Endothelial cell (in vitro differentiated cells): ENCODE results near the gene SIRT4. TPM values are rescaled to one million over a fixed set of nuclear protein-coding genes. Genes with fewer than 3 reads are reported as not detected.

ENCODE experiments used
- DNase-seq: peaks from one replicate; pipeline ENCODE4 v3.0.0; 2021; ENCODE audit warnings: low spot score
- H3K27ac Mint-ChIP-seq: one replicate; pipeline ENCODE4 v1.8.0; 2021; ENCODE audit warnings: mixed read lengths, inconsistent platforms; ENCODE audit not compliant: unreplicated experiment
- H3K27me3 Mint-ChIP-seq: one replicate; pipeline ENCODE4 v1.8.0; 2021; ENCODE audit warnings: mild to moderate bottlenecking, moderate library complexity, mixed read lengths, inconsistent platforms; ENCODE audit not compliant: unreplicated experiment
- H3K36me3 Mint-ChIP-seq: one replicate; pipeline ENCODE4 v1.8.0; 2021; ENCODE audit warnings: mild to moderate bottlenecking, low read depth, mixed read lengths, inconsistent platforms; ENCODE audit not compliant: unreplicated experiment
- H3K4me1 Mint-ChIP-seq: one replicate; pipeline ENCODE4 v1.8.0; 2021; ENCODE audit warnings: mild to moderate bottlenecking, mixed read lengths, inconsistent platforms; ENCODE audit not compliant: unreplicated experiment
- H3K4me3 Mint-ChIP-seq: one replicate; pipeline ENCODE4 v1.8.0; 2021; ENCODE audit warnings: mild to moderate bottlenecking, mixed read lengths, inconsistent platforms; ENCODE audit not compliant: unreplicated experiment
- H3K9me3 Mint-ChIP-seq: one replicate; pipeline ENCODE4 v1.8.0; 2021; ENCODE audit warnings: mixed read lengths, inconsistent platforms; ENCODE audit not compliant: unreplicated experiment
- total RNA-seq: library from RNA; stranded (reverse); fragmentation: NEBNext Ultra II Directional; extraction: Animal tissue kit (Norgen Biotek cat#: 25700); gene quantifications from one replicate; pipeline ENCODE4 v1.2.1, GENCODE V29; 2021; ENCODE audit not compliant: unreplicated experiment
- TF ChIP-seq, protein P1 (sequence below): fragments of 200-600 bp; sonication (generic); IDR thresholded peaks from one replicate; pipeline ENCODE4 v1.5.0; 2021; ENCODE audit warnings: antibody characterized with exemption; ENCODE audit not compliant: unreplicated experiment

SIRT4 gene
- total RNA-seq, 1 donor from 2014 or later: 1.8 TPM

DNA sequence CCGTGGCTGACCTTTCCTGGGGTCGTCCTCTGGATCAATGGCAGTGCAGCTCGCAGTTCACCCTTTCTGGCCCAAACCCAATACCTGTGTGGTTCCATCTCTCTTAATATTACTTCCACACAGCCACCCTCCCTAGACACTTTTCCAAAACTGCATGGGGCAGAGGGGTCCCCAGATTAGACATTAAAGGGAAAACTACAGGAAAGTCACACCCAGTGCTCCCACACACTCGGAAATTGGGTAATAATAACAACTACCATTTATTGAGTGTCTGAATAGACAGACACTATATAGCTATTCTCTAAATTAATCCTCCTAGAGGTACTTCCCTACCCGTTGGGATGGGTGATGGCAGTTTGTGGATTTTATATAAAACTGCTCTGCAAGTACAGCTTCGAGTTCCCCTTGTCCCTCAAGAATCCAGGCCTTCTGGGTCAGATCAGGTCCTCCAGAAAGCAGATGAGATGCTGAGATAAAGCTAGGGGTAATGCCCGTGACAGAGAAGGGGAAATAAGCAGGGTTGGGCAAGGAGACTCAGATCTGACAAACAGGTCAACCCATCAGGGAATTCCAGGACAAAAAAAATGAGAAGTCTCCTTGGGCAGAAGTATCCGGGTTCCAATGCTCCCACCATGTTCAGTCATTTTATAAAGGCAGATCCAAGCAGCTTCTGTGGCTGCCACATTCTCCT, 35.8 kb upstream of the SIRT4 start:
- Mint-ChIP-seq H3K27me3 (peaks cover 9% of the 10 kb centered on the region), H3K27ac (peak overlapping the region; percentile 82), H3K4me3 (peak overlapping the region; percentile 96), H3K36me3 (peaks cover 9% of the 10 kb centered on the region), H3K9me3 (no peaks in the 10 kb centered on the region), H3K4me1 (peaks cover 57% of the 10 kb centered on the region)
- DNase-seq: no peak
- TF ChIP-seq, protein P1, sequence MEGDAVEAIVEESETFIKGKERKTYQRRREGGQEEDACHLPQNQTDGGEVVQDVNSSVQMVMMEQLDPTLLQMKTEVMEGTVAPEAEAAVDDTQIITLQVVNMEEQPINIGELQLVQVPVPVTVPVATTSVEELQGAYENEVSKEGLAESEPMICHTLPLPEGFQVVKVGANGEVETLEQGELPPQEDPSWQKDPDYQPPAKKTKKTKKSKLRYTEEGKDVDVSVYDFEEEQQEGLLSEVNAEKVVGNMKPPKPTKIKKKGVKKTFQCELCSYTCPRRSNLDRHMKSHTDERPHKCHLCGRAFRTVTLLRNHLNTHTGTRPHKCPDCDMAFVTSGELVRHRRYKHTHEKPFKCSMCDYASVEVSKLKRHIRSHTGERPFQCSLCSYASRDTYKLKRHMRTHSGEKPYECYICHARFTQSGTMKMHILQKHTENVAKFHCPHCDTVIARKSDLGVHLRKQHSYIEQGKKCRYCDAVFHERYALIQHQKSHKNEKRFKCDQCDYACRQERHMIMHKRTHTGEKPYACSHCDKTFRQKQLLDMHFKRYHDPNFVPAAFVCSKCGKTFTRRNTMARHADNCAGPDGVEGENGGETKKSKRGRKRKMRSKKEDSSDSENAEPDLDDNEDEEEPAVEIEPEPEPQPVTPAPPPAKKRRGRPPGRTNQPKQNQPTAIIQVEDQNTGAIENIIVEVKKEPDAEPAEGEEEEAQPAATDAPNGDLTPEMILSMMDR: no peak

DNA sequence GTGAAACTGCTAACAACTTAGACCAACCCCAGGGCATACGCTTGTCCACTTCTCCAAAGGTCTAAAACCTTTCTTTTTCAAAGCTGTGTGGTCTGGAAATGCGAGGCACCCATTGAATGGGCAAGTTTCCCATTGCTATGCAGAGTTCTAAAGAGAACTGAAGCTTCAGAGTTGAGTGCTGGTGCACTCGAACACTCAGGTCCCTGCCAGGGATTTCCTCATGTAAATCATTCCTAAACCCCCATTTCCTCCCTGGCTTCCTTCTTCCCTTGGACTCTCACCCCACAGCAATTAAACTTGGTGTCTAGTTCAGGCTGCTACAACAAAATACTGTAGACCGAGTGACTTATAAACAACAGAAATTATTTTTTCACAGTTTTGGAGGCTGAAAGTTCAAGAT, 34.4 kb upstream of the SIRT4 start:
- no peak for DNase-seq
- peaks cover 5% of the 10 kb centered on the region for H3K36me3 Mint-ChIP-seq
- peak overlapping the region; percentile 72 for H3K27ac Mint-ChIP-seq
- peaks cover 43% of the 10 kb centered on the region for H3K4me1 Mint-ChIP-seq
- H3K27me3 Mint-ChIP-seq: peaks cover 6% of the 10 kb centered on the region
- TF ChIP-seq, protein P1: no peak
- H3K9me3 Mint-ChIP-seq: no peaks in the 10 kb centered on the region
- no peak overlapping the region for H3K4me3 Mint-ChIP-seq

DNA sequence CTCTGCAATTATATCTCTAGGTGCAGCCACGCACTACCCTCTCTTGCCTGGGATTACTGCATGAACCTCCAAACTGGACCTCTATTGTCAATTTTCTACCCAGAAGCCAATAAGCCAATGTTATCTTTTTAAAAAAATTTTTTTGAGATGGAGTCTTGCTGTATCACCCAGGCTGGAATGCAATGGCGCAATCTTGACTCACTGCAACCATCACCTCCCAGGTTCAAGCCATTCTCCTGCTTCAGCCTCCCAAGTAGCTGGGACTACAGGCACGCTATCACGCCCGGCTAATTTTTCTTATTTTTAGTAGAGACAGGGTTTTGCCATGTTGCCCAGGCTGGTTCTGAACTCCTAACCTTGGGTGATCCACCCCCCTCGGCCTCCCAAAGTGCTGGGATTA, 25.4 kb upstream of the SIRT4 start:
- no peak overlapping the region for H3K27ac Mint-ChIP-seq
- H3K4me1 Mint-ChIP-seq: no peaks in the 10 kb centered on the region
- no peak for DNase-seq
- no peak overlapping the region for H3K4me3 Mint-ChIP-seq
- no peaks in the 10 kb centered on the region for H3K9me3 Mint-ChIP-seq
- TF ChIP-seq, protein P1: no peak
- H3K27me3 Mint-ChIP-seq: peaks cover 5% of the 10 kb centered on the region
- no peaks in the 10 kb centered on the region for H3K36me3 Mint-ChIP-seq

DNA sequence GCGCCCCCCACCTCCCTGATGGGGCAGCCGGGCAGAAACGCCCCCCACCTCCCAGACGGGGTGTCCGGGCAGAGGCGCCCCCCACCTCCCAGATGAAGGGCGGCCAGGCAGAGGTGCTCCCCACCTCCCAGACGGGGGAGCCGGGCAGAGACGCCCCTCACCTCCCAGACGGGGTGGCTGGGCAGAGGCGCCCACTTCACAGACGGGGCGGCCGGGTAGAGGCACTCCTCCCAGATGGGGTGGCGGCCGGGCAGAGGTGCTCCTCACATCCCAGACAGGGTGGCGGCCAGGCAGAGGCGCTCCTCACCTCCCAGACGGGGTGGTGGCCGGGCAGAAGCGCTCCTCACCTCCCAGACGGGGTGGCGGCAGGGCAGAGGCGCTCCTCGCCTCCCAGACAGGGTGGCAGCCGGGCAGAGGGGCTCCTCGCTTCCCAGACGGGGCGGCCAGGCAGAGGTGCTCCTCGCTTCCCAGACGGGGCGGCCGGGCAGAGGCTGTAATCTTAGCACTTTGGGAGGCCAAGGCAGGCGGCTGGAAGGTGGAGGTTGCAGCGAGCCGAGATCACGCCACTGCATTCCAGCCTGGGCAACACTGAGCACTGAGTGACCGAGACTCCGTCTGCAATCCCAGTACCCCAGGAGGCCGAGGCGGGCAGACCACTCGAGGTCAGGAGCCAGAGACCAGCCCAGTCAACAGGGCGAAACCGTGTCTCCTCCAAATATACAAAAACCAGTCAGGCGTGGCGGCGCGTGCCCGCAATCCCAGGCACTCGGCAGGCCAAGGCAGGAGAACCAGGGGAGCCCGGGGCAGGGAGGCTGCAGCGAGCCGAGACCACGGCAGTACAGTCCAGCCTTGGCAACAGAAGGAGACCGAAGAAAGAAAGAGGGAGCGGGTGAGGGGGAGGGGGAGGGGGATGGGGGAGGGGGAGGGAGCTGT, 23.7 kb upstream of the SIRT4 start:
- H3K9me3 Mint-ChIP-seq: no peaks in the 10 kb centered on the region
- peaks cover 7% of the 10 kb centered on the region for H3K27me3 Mint-ChIP-seq
- DNase-seq: no peak
- TF ChIP-seq, protein P1: no peak
- H3K36me3 Mint-ChIP-seq: no peaks in the 10 kb centered on the region
- no peak overlapping the region for H3K27ac Mint-ChIP-seq
- no peaks in the 10 kb centered on the region for H3K4me1 Mint-ChIP-seq
- H3K4me3 Mint-ChIP-seq: no peak overlapping the region

DNA sequence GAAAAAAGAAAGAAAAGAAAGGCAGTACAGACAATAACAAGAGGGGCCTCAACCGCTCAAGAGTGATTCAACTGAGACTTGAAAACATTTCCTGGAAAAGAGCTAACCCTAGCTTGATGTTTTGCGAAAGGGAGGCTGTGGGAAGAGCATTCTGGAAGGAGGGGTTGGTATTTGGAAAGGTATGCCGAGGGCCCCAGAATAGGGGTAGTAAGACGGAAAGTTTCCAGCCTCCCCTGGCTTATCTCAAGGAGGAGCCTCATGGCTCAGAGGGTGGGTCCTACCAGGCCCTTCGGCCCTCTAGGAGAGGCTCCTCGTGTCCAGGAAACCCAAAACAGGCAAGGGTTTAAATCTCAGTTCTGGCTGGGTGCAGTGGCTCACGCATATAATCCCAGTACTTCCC, 18.8 kb upstream of the SIRT4 start:
- no peak for DNase-seq
- no peaks in the 10 kb centered on the region for H3K9me3 Mint-ChIP-seq
- TF ChIP-seq, protein P1: no peak

More for the DNA sequence above, 18.8 kb upstream of the SIRT4 start:
- H3K27me3 Mint-ChIP-seq: peaks cover 10% of the 10 kb centered on the region
- H3K4me1 Mint-ChIP-seq: no peaks in the 10 kb centered on the region
- no peaks in the 10 kb centered on the region for H3K36me3 Mint-ChIP-seq
- no peak overlapping the region for H3K4me3 Mint-ChIP-seq
- H3K27ac Mint-ChIP-seq: no peak overlapping the region
